IMR-90 (cell line): Measurements from ENCODE around the gene SLC2A13. TPM values are rescaled to one million over a fixed set of nuclear protein-coding genes. Genes with fewer than 3 reads are reported as not detected.
A peak's percentile ranks its signal among the peaks of the same experiment; 100 is the strongest.

ENCODE experiments used
- ATAC-seq: fragments of 200-7000 bp; cut with Tn5 transposase; 2 replicates; pipeline ENCODE4 v1.9.1; 2020; ENCODE audit warnings: low read depth, mild to moderate bottlenecking, moderate library complexity
- BruUV-seq: library from RNA; stranded (reverse); fragments of 400-500 nt; replicated peaks from 2 replicates; lab custom pipeline; 2021; lab: Mats Ljungman, UMichigan
- CTCF ChIA-PET: fragments of 300-600 bp; formaldehyde crosslinking; extraction: SDS; loops from one replicate; lab custom pipeline; 2021; ENCODE audit warnings: antibody characterized with exemption; lab: Yijun Ruan, JAX
- POLR2A ChIA-PET: fragments of 300-600 bp; sonication (Branson Sonifier 250); formaldehyde crosslinking; loops from one replicate; lab custom pipeline; 2022; ENCODE audit warnings: antibody characterized with exemption; ENCODE audit not compliant: unreplicated experiment; lab: Charles Lee
- DNase-seq: peaks from one replicate; pipeline ENCODE4 v3.0.0; 2013
- H2AFZ ChIP-seq: replicated peaks from 2 replicates; pipeline ENCODE3; 2013; ENCODE audit warnings: low read length, mild to moderate bottlenecking; ENCODE audit not compliant: poor library complexity
- H2AK5ac ChIP-seq: 2 replicates; pipeline ENCODE4 v1.6.1; 2013; ENCODE audit warnings: low read depth, low read length, inconsistent platforms
- H2AK9ac ChIP-seq: replicated peaks from 2 replicates; pipeline ENCODE3; 2013; ENCODE audit warnings: mild to moderate bottlenecking, low read depth, low read length, moderate library complexity; ENCODE audit not compliant: poor library complexity
- H2BK120ac ChIP-seq: 2 replicates; pipeline ENCODE4 v1.6.1; 2013; ENCODE audit warnings: low read depth, low read length, inconsistent platforms
- H2BK15ac ChIP-seq: 3 replicates; pipeline ENCODE4 v1.6.1; 2013; ENCODE audit warnings: low read depth, low read length, inconsistent platforms
- H2BK20ac ChIP-seq: 2 replicates; pipeline ENCODE4 v1.6.1; 2013; ENCODE audit warnings: low read depth, mild to moderate bottlenecking, inconsistent platforms, low read length, moderate library complexity
- H2BK5ac ChIP-seq: 2 replicates; pipeline ENCODE4 v1.6.1; 2013; ENCODE audit warnings: mild to moderate bottlenecking, low read depth, low read length, inconsistent platforms; ENCODE audit not compliant: poor library complexity, severe bottlenecking
- H3K14ac ChIP-seq: replicated peaks from 2 replicates; pipeline ENCODE4 v1.6.1; 2013; ENCODE audit warnings: low read depth, low read length, inconsistent platforms
- H3K18ac ChIP-seq: 2 replicates; pipeline ENCODE4 v1.6.1; 2013; ENCODE audit warnings: low read depth, low read length, control low read depth
- H3K23ac ChIP-seq: 2 replicates; pipeline ENCODE4 v1.6.1; 2013; ENCODE audit warnings: low read depth, low read length, inconsistent platforms
- H3K27ac ChIP-seq: 2 replicates; pipeline ENCODE4 v1.5.1; 2013; ENCODE audit warnings: mild to moderate bottlenecking, control low read depth, low read length; ENCODE audit not compliant: insufficient read depth
- H3K27me3 ChIP-seq: 2 replicates; pipeline ENCODE4 v1.6.1; 2013; ENCODE audit warnings: low read length; ENCODE audit not compliant: control insufficient read depth, insufficient read depth
- H3K36me3 ChIP-seq: 2 replicates; pipeline ENCODE4 v1.6.1; 2013; ENCODE audit warnings: low read length, mixed read lengths; ENCODE audit not compliant: control insufficient read depth, insufficient read depth
- H3K4ac ChIP-seq: 2 replicates; pipeline ENCODE4 v1.6.1; 2013; ENCODE audit warnings: low read depth, low read length, inconsistent platforms
- H3K4me1 ChIP-seq: 2 replicates; pipeline ENCODE4 v1.6.1; 2013; ENCODE audit warnings: low read length, mixed read lengths; ENCODE audit not compliant: control insufficient read depth, insufficient read depth
- H3K4me2 ChIP-seq: 2 replicates; pipeline ENCODE4 v1.6.1; 2013; ENCODE audit warnings: low read depth, mild to moderate bottlenecking, control low read depth, low read length, moderate library complexity
- H3K4me3 ChIP-seq: 2 replicates; pipeline ENCODE4 v1.5.1; 2013; ENCODE audit warnings: low read depth, mild to moderate bottlenecking, control low read depth, low read length, moderate library complexity; ENCODE audit not compliant: insufficient read depth
- H3K56ac ChIP-seq: 2 replicates; pipeline ENCODE4 v1.6.1; 2013; ENCODE audit warnings: low read length, inconsistent platforms; ENCODE audit not compliant: insufficient read depth; ENCODE audit errors: extremely low read depth
- H3K79me1 ChIP-seq, 2 experiments: 2 replicates each; pipeline ENCODE4 v1.6.1; 2013; ENCODE audit warnings: low read length in 2 of 2, inconsistent platforms in 1 of 2, low read depth in 1 of 2
- H3K9ac ChIP-seq: 2 replicates; pipeline ENCODE4 v1.6.1; 2013; ENCODE audit warnings: low read depth, low read length, control low read depth
- H3K9me1 ChIP-seq: 2 replicates; pipeline ENCODE4 v1.6.1; 2013; ENCODE audit warnings: low read length, inconsistent platforms; ENCODE audit not compliant: insufficient read depth
- H3K9me3 ChIP-seq: 2 replicates; pipeline ENCODE4 v1.6.1; 2013; ENCODE audit warnings: low read length; ENCODE audit not compliant: control insufficient read depth, insufficient read depth
- H4K20me1 ChIP-seq: 2 replicates; pipeline ENCODE4 v1.6.1; 2013; ENCODE audit warnings: low read length, inconsistent platforms; ENCODE audit not compliant: insufficient read depth
- H4K5ac ChIP-seq: 2 replicates; pipeline ENCODE4 v1.6.1; 2013; ENCODE audit warnings: mild to moderate bottlenecking, low read depth, low read length, control low read depth
- H4K8ac ChIP-seq, 2 experiments: 2 replicates each; pipeline ENCODE4 v1.6.1; 2013; ENCODE audit warnings: low read depth in 2 of 2, low read length in 2 of 2, control low read depth in 1 of 2, inconsistent platforms in 1 of 2
- H4K91ac ChIP-seq: 2 replicates; pipeline ENCODE4 v1.6.1; 2013; ENCODE audit warnings: low read depth, low read length, inconsistent platforms; ENCODE audit not compliant: insufficient read depth
- BHLHE40 ChIP-seq: fragments of 150-350 bp; IDR thresholded peaks from 2 replicates; pipeline ENCODE4 v1.6.1; 2016; ENCODE audit warnings: mild to moderate bottlenecking, low read depth, low read length
- CEBPB ChIP-seq: IDR thresholded peaks from 2 replicates; pipeline ENCODE4 v1.6.1; 2012; ENCODE audit warnings: low read depth, low read length, improper control_type of control experiment
- CHD1 ChIP-seq: IDR thresholded peaks from 2 replicates; pipeline ENCODE4 v1.6.1; 2012; ENCODE audit warnings: low read depth, low read length, improper control_type of control experiment
- CTCF ChIP-seq: conservative IDR thresholded peaks from 2 replicates; pipeline ENCODE4 v1.5.1; 2012; ENCODE audit warnings: mild to moderate bottlenecking, low read depth, low read length, improper control_type of control experiment
- ELK1 ChIP-seq: fragments of 150-350 bp; IDR thresholded peaks from 2 replicates; pipeline ENCODE4 v1.6.1; 2016; ENCODE audit warnings: low read depth, mild to moderate bottlenecking, low read length, moderate library complexity, borderline replicate concordance
- FOS ChIP-seq: fragments of 150-350 bp; IDR thresholded peaks from 2 replicates; pipeline ENCODE4 v1.6.1; 2016; ENCODE audit warnings: low read depth, low read length
- MAFK ChIP-seq: IDR thresholded peaks from 2 replicates; pipeline ENCODE4 v1.6.1; 2012; ENCODE audit warnings: low read depth, low read length, improper control_type of control experiment
- MAZ ChIP-seq: IDR thresholded peaks from 2 replicates; pipeline ENCODE4 v1.6.1; 2012; ENCODE audit warnings: low read depth, mild to moderate bottlenecking, low read length, improper control_type of control experiment, moderate library complexity, borderline replicate concordance
- MXI1 ChIP-seq: IDR thresholded peaks from 2 replicates; pipeline ENCODE4 v1.6.1; 2012; ENCODE audit warnings: low read depth, mild to moderate bottlenecking, low read length, moderate library complexity, borderline replicate concordance
- NFE2L2 ChIP-seq: fragments of 150-350 bp; IDR thresholded peaks from 2 replicates; pipeline ENCODE4 v1.6.1; 2016; ENCODE audit warnings: low read depth, mild to moderate bottlenecking, low read length
- POLR2A ChIP-seq: IDR thresholded peaks from 2 replicates; pipeline ENCODE4 v1.6.1; 2012; ENCODE audit warnings: mild to moderate bottlenecking, low read depth, low read length
- RAD21 ChIP-seq: IDR thresholded peaks from 2 replicates; pipeline ENCODE4 v1.6.1; 2012; ENCODE audit warnings: low read length, improper control_type of control experiment
- RCOR1 ChIP-seq: IDR thresholded peaks from 2 replicates; pipeline ENCODE4 v1.6.1; 2012; ENCODE audit warnings: mild to moderate bottlenecking, low read length, improper control_type of control experiment; ENCODE audit not compliant: insufficient replicate concordance
- RFX5 ChIP-seq: IDR thresholded peaks from 2 replicates; pipeline ENCODE4 v1.8.0; 2012; ENCODE audit warnings: low read depth, mild to moderate bottlenecking, low read length, moderate library complexity
- SMC3 ChIP-seq: fragments of 150-350 bp; IDR thresholded peaks from 2 replicates; pipeline ENCODE4 v1.6.1; 2016; ENCODE audit warnings: low read depth, mild to moderate bottlenecking, antibody characterized with exemption, low read length, moderate library complexity
- WGBS, 2 experiments: methylation state at CpG; one replicate each; pipeline versions ENCODE4 v1.1.5 to v1.1.7; 2013; ENCODE audit warnings: missing lambda C conversion rate in 2 of 2; ENCODE audit not compliant: insufficient read length in 1 of 2; ENCODE audit errors: extremely low coverage in 2 of 2; 5-methylcytosine and 5-hydroxymethylcytosine counted together
- dilution Hi-C: fragments of 300-500 bp; cut with HindIII; formaldehyde crosslinking; loops from one replicate; pipeline ENCODE4 v1.14.3; 2018; ENCODE audit warnings: low sequenced_read_pairs; ENCODE audit not compliant: unreplicated experiment
- in situ Hi-C: fragments of 300-500 bp; cut with MboI; formaldehyde crosslinking; loops from 3 replicates; pipeline ENCODE4 v1.14.3; 2019; ENCODE audit warnings: low sequenced_read_pairs, inconsistent platforms, mixed read lengths
- intact Hi-C: fragments of 100-400 bp; cut with micrococcal nuclease; formaldehyde crosslinking; loops from 2 replicates; pipeline ENCODE4 v1.10.0; 2022
- polyA plus RNA-seq, 3 experiments: library from polyadenylated mRNA; depleted of rRNA; stranded (reverse); fragments of >200 nt; gene quantifications; 2 replicates each; pipeline ENCODE4 v1.2.3, GENCODE V29; 2012; ENCODE audit warnings: low replicate concordance in 1 of 3
- total RNA-seq: library from RNA; depleted of rRNA; stranded (reverse); fragments of >200 nt; gene quantifications from 2 replicates; pipeline ENCODE4 v1.2.3, GENCODE V29; 2012
- TF ChIP-seq, protein P1 (sequence below): fragments of 150-350 bp; IDR thresholded peaks from 2 replicates; pipeline ENCODE4 v1.6.1; 2017; ENCODE audit warnings: mild to moderate bottlenecking, antibody characterized with exemption, low read length, low read depth

Gene SLC2A13
- total and polyA plus RNA-seq, 2 of the 4 experiments (the other 2 are of a cell fraction): 1.5 to 3.9 TPM

DNA sequence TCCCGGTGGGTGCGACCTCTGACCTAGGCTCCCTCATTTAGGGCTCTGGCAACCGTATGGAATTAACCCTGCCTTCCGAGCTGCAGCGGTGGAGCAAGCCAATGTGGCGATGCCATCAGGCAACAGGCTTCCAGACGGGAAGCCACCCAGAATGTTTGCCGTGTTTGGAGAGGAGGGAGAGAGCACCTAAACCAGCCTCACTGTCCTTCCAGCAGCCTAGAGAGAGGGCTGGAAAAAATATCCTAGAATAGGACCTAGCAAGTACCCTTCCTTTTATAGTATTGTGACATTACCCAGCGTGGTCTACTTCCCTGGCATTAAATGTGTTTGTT, 287 bp upstream of the SLC2A13 start:
- Histone ChIP-seq H4K5ac (no peak overlapping the region), H2BK15ac (no peak overlapping the region), H3K9ac (no peak overlapping the region), H2BK5ac (no peak overlapping the region), H2BK20ac (no peak overlapping the region), H3K9me3 (no peaks in the 10 kb centered on the region), H3K4me2 (peak overlapping the region; percentile 64; the same call in 1 of the 2 replicates), H4K20me1 (no peaks in the 10 kb centered on the region), H3K36me3 (no peaks in the 10 kb centered on the region), H3K79me1 (peaks cover 7 to 11% of the 10 kb centered on the region in 2 experiments; a peak in 3 of 4 replicates), H3K23ac (no peak overlapping the region), H3K18ac (no peak overlapping the region), H3K9me1 (no peaks in the 10 kb centered on the region), H2BK120ac (no peak overlapping the region), H4K8ac (no peak overlapping the region), H4K91ac (no peak overlapping the region), H3K4me3 (peak overlapping the region; percentile 20; the same call in 1 of the 2 replicates), H2AK9ac (no peak overlapping the region), H3K4me1 (peaks cover 3% of the 10 kb centered on the region; the same call in 1 of the 2 replicates), H3K14ac (no peak overlapping the region), H2AK5ac (no peak overlapping the region), H3K4ac (no peak overlapping the region), H3K56ac (no peak overlapping the region), H3K27ac (no peak overlapping the region), H2AFZ (peak overlapping the region; percentile 80), H3K27me3 (0 out of 2 replicates have a peak, but pooled peaks cover 2% of the 10 kb centered on the region)
- POLR2A ChIA-PET: no interaction called here
- dilution Hi-C loops: no loop called here
- 45% methylated on average over 4 of the region's 9 CpGs; no CpG with 5 or more reads in 1 of the 2 experiments for WGBS, 2 experiments
- intact Hi-C loops: no loop called here
- ATAC-seq (no peak), DNase-seq (no peak)
- CTCF ChIA-PET: interaction anchor here (1.0 to 2.2 kb wide), 2 partner anchors 94 to 341 kb away, joined by 3 to 4 read pairs; no protein-coding TSS in a partner anchor
- TF ChIP-seq ELK1 (no peak), BHLHE40 (no peak), RAD21 (no peak), MAFK (no peak), RCOR1 (no peak), POLR2A (no peak), SMC3 (no peak), CTCF (no peak), RFX5 (no peak), MAZ (no peak), FOS (no peak), CHD1 (no peak), MXI1 (no peak), CEBPB (no peak), NFE2L2 (no peak)
- TF ChIP-seq, protein P1, sequence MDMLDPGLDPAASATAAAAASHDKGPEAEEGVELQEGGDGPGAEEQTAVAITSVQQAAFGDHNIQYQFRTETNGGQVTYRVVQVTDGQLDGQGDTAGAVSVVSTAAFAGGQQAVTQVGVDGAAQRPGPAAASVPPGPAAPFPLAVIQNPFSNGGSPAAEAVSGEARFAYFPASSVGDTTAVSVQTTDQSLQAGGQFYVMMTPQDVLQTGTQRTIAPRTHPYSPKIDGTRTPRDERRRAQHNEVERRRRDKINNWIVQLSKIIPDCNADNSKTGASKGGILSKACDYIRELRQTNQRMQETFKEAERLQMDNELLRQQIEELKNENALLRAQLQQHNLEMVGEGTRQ: no peak
- no TSS peak for BruUV-seq
- in situ Hi-C loops: loop anchor here (5.0 to 25.0 kb wide), 3 partner anchors 94 to 794 kb away; no protein-coding TSS in a partner anchor
